ENCODE results near the gene CKS1B.

CKS1B gene

GRCh38 chr1:154967331-154967950 is 7.0 kb upstream of the CKS1B start:
- no peak overlapping the region for H3K4ac ChIP-seq (ENCODE audit: low read depth in 1 of 2, low read length in 2 of 2)
- no peak overlapping the region for H2AFZ ChIP-seq (ENCODE audit: low read depth, low read length)
- no peak overlapping the region for H3K27ac ChIP-seq (ENCODE audit: low read length, poor library complexity, severe bottlenecking)
- no peak overlapping the region for H3K23ac ChIP-seq (ENCODE audit: low read length in 2 of 2)
- no peak for DNase-seq
- H4K8ac ChIP-seq (ENCODE audit: low read length): no peak overlapping the region
- no peak overlapping the region for H4K91ac ChIP-seq (ENCODE audit: low read length)
- H3K4me2 ChIP-seq (ENCODE audit: low read length, poor library complexity, severe bottlenecking): no peak overlapping the region
- no peak overlapping the region for H3K4me3 ChIP-seq (ENCODE audit: insufficient read depth in 1 of 2, low read depth in 1 of 2, low read length in 2 of 2)
- peaks cover 1% of the 10 kb centered on the region for H3K79me1 ChIP-seq (replicated peaks; ENCODE audit: low read length, poor library complexity, severe bottlenecking)
- no peak overlapping the region for H3K14ac ChIP-seq (ENCODE audit: low read length in 2 of 2)
- peaks cover 44% of the 10 kb centered on the region for H3K4me1 ChIP-seq (ENCODE audit: control insufficient read depth, insufficient read depth, low read depth, low read length)
- no peak overlapping the region for H2BK5ac ChIP-seq (ENCODE audit: low read depth, low read length, poor library complexity, severe bottlenecking)
- no peak overlapping the region for H2AK5ac ChIP-seq (ENCODE audit: low read length, severe bottlenecking)
- no peaks in the 10 kb centered on the region for H3K9me3 ChIP-seq (ENCODE audit: control insufficient read depth, low read length)
- peaks cover 57 to 58% of the 10 kb centered on the region in 2 experiments for H3K36me3 ChIP-seq (ENCODE audit: control insufficient read depth in 1 of 2, insufficient read depth in 2 of 2, low read depth in 1 of 2, low read length in 2 of 2)
- H3K9ac ChIP-seq (ENCODE audit: low read length): peak overlapping the region; percentile 98
- H3K18ac ChIP-seq (ENCODE audit: low read depth in 1 of 2, low read length in 2 of 2): no peak overlapping the region
- no peaks in the 10 kb centered on the region for H3K27me3 ChIP-seq (ENCODE audit: control insufficient read depth in 1 of 2, insufficient read depth in 1 of 2, low read length in 2 of 2)
- H2BK120ac ChIP-seq (ENCODE audit: low read depth, low read length): no peak overlapping the region
- H2BK15ac ChIP-seq (ENCODE audit: low read depth, poor library complexity, severe bottlenecking): no peak overlapping the region
- H2BK12ac ChIP-seq (ENCODE audit: low read length in 2 of 2): peak overlapping the region in 1 of 2 experiments; percentile 38
- WGBS: 94% methylated on average over 5 of the region's 5 CpGs

DNA sequence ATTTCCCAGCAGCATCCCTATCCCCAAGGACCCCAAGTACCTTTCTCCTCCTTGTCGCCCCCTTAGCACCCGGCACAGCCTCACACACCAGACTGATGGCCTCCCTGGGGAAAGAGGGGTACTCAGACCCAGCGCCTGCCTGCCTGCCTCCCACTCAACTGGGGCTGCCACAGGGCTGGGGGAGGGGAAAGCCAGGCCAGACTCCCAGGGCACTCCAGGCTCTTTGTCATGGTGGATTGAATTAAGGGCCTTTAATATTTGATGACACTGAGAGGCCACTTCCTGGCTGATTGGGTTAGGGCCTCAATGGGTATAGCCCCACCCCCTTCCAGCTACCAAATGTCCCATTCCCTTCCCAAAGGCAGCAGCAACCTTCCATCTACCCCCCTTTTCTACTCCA is 5.8 kb upstream of the CKS1B start:
- no peaks in the 10 kb centered on the region for H3K27me3 ChIP-seq (ENCODE audit: control insufficient read depth in 1 of 2, insufficient read depth in 1 of 2, low read length in 2 of 2)
- no peaks in the 10 kb centered on the region for H3K79me1 ChIP-seq (replicated peaks; ENCODE audit: low read length, poor library complexity, severe bottlenecking)
- no peak overlapping the region for H2AFZ ChIP-seq (ENCODE audit: low read depth, low read length)
- peaks cover 37% of the 10 kb centered on the region for H3K4me1 ChIP-seq (ENCODE audit: control insufficient read depth, insufficient read depth, low read depth, low read length)
- H3K36me3 ChIP-seq (ENCODE audit: control insufficient read depth in 1 of 2, insufficient read depth in 2 of 2, low read depth in 1 of 2, low read length in 2 of 2): peaks cover 47 to 48% of the 10 kb centered on the region in 2 experiments
- peak overlapping the region; percentile 5 to 37 for H3K4ac ChIP-seq (ENCODE audit: low read depth in 1 of 2, low read length in 2 of 2)
- H3K18ac ChIP-seq (ENCODE audit: low read depth in 1 of 2, low read length in 2 of 2): peak overlapping the region in 1 of 2 experiments; percentile 84
- H3K9ac ChIP-seq (ENCODE audit: low read length): peak overlapping the region; percentile 98
- H2BK15ac ChIP-seq (ENCODE audit: low read depth, poor library complexity, severe bottlenecking): no peak overlapping the region
- peak overlapping the region in 1 of 2 experiments; percentile 96 for H3K14ac ChIP-seq (ENCODE audit: low read length in 2 of 2)
- H3K4me3 ChIP-seq (ENCODE audit: insufficient read depth in 1 of 2, low read depth in 1 of 2, low read length in 2 of 2): peak overlapping the region; percentile 70 to 90
- H3K23ac ChIP-seq (ENCODE audit: low read length in 2 of 2): peak overlapping the region in 1 of 2 experiments; percentile 63
- H2AK5ac ChIP-seq (ENCODE audit: low read length, severe bottlenecking): peak overlapping the region; percentile 80
- H2BK120ac ChIP-seq (ENCODE audit: low read depth, low read length): no peak overlapping the region
- H3K4me2 ChIP-seq (ENCODE audit: low read length, poor library complexity, severe bottlenecking): peak overlapping the region; percentile 89
- H4K8ac ChIP-seq (ENCODE audit: low read length): peak overlapping the region; percentile 42
- peak overlapping the region in 1 of 2 experiments; percentile 83 for H2BK12ac ChIP-seq (ENCODE audit: low read length in 2 of 2)
- peak overlapping the region; percentile 22 for H3K27ac ChIP-seq (ENCODE audit: low read length, poor library complexity, severe bottlenecking)
- DNase-seq: no peak
- WGBS: 85% methylated on average over 2 of the region's 3 CpGs
- no peak overlapping the region for H2BK5ac ChIP-seq (ENCODE audit: low read depth, low read length, poor library complexity, severe bottlenecking)
- H4K91ac ChIP-seq (ENCODE audit: low read length): peak overlapping the region; percentile 31
- H3K9me3 ChIP-seq (ENCODE audit: control insufficient read depth, low read length): no peaks in the 10 kb centered on the region

GRCh38 chr1:154969246-154969645 is 5.2 kb upstream of the CKS1B start:
- H3K4ac ChIP-seq (ENCODE audit: low read depth in 1 of 2, low read length in 2 of 2): peak overlapping the region in 1 of 2 experiments; percentile 5
- H4K91ac ChIP-seq (ENCODE audit: low read length): no peak overlapping the region
- no peak overlapping the region for H2AFZ ChIP-seq (ENCODE audit: low read depth, low read length)
- DNase-seq: no peak
- peak overlapping the region in 1 of 2 experiments; percentile 76 for H3K14ac ChIP-seq (ENCODE audit: low read length in 2 of 2)
- H2BK5ac ChIP-seq (ENCODE audit: low read depth, low read length, poor library complexity, severe bottlenecking): no peak overlapping the region
- H3K36me3 ChIP-seq (ENCODE audit: control insufficient read depth in 1 of 2, insufficient read depth in 2 of 2, low read depth in 1 of 2, low read length in 2 of 2): peaks cover 42 to 43% of the 10 kb centered on the region in 2 experiments
- no peaks in the 10 kb centered on the region for H3K79me1 ChIP-seq (replicated peaks; ENCODE audit: low read length, poor library complexity, severe bottlenecking)
- H3K9ac ChIP-seq (ENCODE audit: low read length): peak overlapping the region; percentile 98
- peak overlapping the region; percentile 12 for H3K27ac ChIP-seq (ENCODE audit: low read length, poor library complexity, severe bottlenecking)
- peak overlapping the region; percentile 39 for H2BK15ac ChIP-seq (ENCODE audit: low read depth, poor library complexity, severe bottlenecking)
- H3K27me3 ChIP-seq (ENCODE audit: control insufficient read depth in 1 of 2, insufficient read depth in 1 of 2, low read length in 2 of 2): no peaks in the 10 kb centered on the region
- H3K23ac ChIP-seq (ENCODE audit: low read length in 2 of 2): no peak overlapping the region
- WGBS: 46% methylated on average over 1 of the region's 5 CpGs
- no peak overlapping the region for H2BK12ac ChIP-seq (ENCODE audit: low read length in 2 of 2)
- H3K9me3 ChIP-seq (ENCODE audit: control insufficient read depth, low read length): no peaks in the 10 kb centered on the region
- H2BK120ac ChIP-seq (ENCODE audit: low read depth, low read length): no peak overlapping the region
- peak overlapping the region; percentile 70 to 90 for H3K4me3 ChIP-seq (ENCODE audit: insufficient read depth in 1 of 2, low read depth in 1 of 2, low read length in 2 of 2)
- peaks cover 37% of the 10 kb centered on the region for H3K4me1 ChIP-seq (ENCODE audit: control insufficient read depth, insufficient read depth, low read depth, low read length)
- peak overlapping the region; percentile 89 for H3K4me2 ChIP-seq (ENCODE audit: low read length, poor library complexity, severe bottlenecking)
- H3K18ac ChIP-seq (ENCODE audit: low read depth in 1 of 2, low read length in 2 of 2): peak overlapping the region; percentile 48 to 84
- H2AK5ac ChIP-seq (ENCODE audit: low read length, severe bottlenecking): peak overlapping the region; percentile 55
- H4K8ac ChIP-seq (ENCODE audit: low read length): peak overlapping the region; percentile 42

- peak overlapping the region; percentile 100 for H3K27ac ChIP-seq (ENCODE audit: low read length, poor library complexity, severe bottlenecking)
- H2BK120ac ChIP-seq (ENCODE audit: low read depth, low read length): peak overlapping the region; percentile 69
- peak overlapping the region; percentile 23 for H4K91ac ChIP-seq (ENCODE audit: low read length)
- peak overlapping the region; percentile 89 for H3K4me2 ChIP-seq (ENCODE audit: low read length, poor library complexity, severe bottlenecking)
- H2AFZ ChIP-seq (ENCODE audit: low read depth, low read length): no peak overlapping the region
- peak overlapping the region; percentile 60 for H2BK5ac ChIP-seq (ENCODE audit: low read depth, low read length, poor library complexity, severe bottlenecking)
- peaks cover 36% of the 10 kb centered on the region in 2 experiments for H3K36me3 ChIP-seq (ENCODE audit: control insufficient read depth in 1 of 2, insufficient read depth in 2 of 2, low read depth in 1 of 2, low read length in 2 of 2)
- peak overlapping the region; percentile 3 to 90 for H3K18ac ChIP-seq (ENCODE audit: low read depth in 1 of 2, low read length in 2 of 2)
- peak overlapping the region; percentile 98 for H3K9ac ChIP-seq (ENCODE audit: low read length)
- peak overlapping the region in 1 of 2 experiments; percentile 57 for H3K14ac ChIP-seq (ENCODE audit: low read length in 2 of 2)
- no peak for DNase-seq
- no peaks in the 10 kb centered on the region for H3K79me1 ChIP-seq (replicated peaks; ENCODE audit: low read length, poor library complexity, severe bottlenecking)
- peak overlapping the region in 1 of 2 experiments; percentile 86 for H2BK12ac ChIP-seq (ENCODE audit: low read length in 2 of 2)
- peak overlapping the region in 1 of 2 experiments; percentile 92 for H3K23ac ChIP-seq (ENCODE audit: low read length in 2 of 2)
- no peaks in the 10 kb centered on the region for H3K27me3 ChIP-seq (ENCODE audit: control insufficient read depth in 1 of 2, insufficient read depth in 1 of 2, low read length in 2 of 2)
- peak overlapping the region; percentile 9 for H2AK5ac ChIP-seq (ENCODE audit: low read length, severe bottlenecking)
- H3K9me3 ChIP-seq (ENCODE audit: control insufficient read depth, low read length): no peaks in the 10 kb centered on the region
- H2BK15ac ChIP-seq (ENCODE audit: low read depth, poor library complexity, severe bottlenecking): peak overlapping the region; percentile 65
- WGBS: 2% methylated on average over 9 of the region's 22 CpGs
- H3K4me1 ChIP-seq (ENCODE audit: control insufficient read depth, insufficient read depth, low read depth, low read length): peaks cover 37% of the 10 kb centered on the region
- H3K4ac ChIP-seq (ENCODE audit: low read depth in 1 of 2, low read length in 2 of 2): peak overlapping the region; percentile 29 to 63
- peak overlapping the region; percentile 39 for H4K8ac ChIP-seq (ENCODE audit: low read length)
- H3K4me3 ChIP-seq (ENCODE audit: insufficient read depth in 1 of 2, low read depth in 1 of 2, low read length in 2 of 2): peak overlapping the region; percentile 70 to 90
Observed at GRCh38 chr1:154969860-154970452, 4.5 kb upstream of the CKS1B start.
